GM21717 (cell line): Measurements from ENCODE around the gene CLASRP.

Experiments used
- ATAC-seq: cut with Tn5 transposase; IDR thresholded peaks from one replicate; pipeline ENCODE4 v1.9.1; 2021; ENCODE audit warnings: mild to moderate bottlenecking, moderate library complexity; ENCODE audit not compliant: unreplicated experiment

CLASRP gene

GRCh38 chr19:45079911-45080370 lies 41.1 kb downstream of the CLASRP start:
- no peak for ATAC-seq

DNA sequence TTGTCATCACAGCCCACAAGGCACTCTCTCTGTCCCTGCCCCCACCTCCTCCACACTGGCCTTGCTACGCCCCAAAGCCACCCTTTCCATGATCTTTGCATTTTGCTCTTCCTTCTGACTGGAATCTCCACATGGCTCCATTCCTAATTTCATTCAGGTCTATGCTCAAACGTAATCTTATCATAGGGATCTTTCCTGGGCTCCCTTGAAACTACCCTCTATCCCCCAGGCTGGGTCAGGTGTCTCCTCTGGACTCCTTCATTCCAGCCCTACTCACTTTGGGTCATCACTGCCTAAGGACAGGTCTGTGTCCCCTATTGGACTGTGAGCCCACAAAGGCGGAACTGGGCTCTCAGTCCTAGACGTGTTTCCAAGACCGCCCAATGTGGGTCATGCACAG lies 43.3 kb downstream of the CLASRP start:
- ATAC-seq: no peak

DNA sequence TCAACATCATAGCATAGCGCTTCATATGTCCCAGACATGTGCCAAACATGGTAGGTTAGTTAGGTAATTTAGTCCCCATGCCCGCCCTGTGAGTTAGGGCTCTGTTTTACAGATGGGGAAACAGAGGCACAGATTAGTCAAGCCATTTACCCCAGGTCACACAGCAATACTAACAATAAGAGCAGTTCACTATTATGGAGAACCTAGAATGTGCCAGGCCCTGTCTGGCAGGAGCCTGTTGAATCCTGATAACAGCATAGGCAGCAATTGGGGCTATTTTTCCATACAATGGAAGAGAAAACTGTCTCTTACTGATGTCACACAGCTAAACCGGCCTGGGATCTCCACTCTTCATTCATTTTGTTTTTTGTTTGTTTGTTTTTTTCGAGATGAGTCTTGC lies 47.6 kb downstream of the CLASRP start:
- ATAC-seq: no peak

DNA sequence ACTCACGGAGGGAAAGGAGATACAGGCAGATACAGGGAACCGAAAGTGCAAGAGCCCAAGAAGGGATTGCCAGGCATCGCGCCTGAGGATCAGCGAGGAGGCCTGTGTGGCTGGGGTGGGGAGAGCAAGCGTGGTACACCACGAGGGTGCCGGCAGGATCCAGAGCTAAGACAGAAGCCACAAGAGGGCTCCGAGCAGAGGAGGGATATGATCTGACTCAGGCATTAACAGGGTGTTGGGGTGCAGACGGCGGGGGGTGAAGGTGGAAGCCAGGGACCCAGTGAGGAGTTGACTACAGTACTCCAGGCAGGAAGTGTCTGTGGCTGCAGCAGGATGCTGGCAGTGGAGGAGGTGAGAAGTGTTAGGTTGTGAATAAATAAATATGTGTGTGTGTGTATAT lies 48.7 kb downstream of the CLASRP start:
- no peak for ATAC-seq

- ATAC-seq: no peak
Observed at GRCh38 chr19:45090034-45090433, 51.2 kb downstream of the CLASRP start.

GRCh38 chr19:45090606-45091005 lies 51.8 kb downstream of the CLASRP start:
- no peak for ATAC-seq

- peak; percentile 52 for ATAC-seq
Observed at GRCh38 chr19:45091031-45091923, 52.4 kb downstream of the CLASRP start.

DNA sequence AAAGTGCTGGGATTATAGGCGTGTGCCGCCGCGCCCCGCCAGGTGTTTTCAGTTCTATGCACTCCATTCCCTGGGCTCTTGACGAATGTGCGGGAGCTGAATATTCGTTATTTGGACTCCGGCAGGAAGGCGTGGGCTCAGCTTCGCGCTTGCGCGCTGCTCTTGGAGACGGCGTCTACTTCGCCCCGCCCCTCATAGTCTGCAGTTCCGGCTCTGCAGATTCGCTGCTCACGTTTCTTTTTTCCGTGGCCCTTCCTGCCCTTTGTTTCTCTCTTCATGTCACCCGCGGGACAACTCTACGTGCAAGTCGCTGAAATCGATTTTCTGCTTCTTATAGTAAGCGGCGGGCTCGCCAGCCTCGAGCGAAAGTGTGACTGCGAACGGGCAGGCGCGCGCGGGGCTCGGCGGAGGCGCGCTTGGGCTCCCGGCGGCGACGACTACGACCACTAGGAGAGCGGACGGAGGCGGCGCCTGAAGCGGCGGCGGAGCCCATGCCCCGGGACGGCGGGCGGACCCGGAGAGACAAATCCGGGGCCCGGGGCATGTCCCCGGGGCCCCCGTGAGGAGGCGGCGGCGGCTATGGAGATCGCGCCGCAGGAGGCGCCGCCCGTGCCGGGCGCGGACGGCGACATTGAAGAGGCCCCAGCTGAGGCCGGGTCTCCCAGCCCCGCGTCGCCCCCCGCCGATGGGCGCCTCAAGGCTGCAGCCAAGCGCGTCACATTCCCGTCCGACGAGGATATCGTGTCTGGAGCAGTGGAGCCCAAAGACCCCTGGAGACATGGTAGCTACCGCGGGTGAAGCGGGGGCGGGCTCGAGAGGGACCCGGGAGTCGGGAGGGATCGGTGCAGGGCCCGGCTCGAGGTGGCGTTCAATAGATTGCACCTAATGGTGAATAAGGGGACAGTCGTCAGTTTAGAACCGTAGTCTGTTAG lies 54.2 kb downstream of the CLASRP start, which contains the start of gene PPP1R37:
Gene PPP1R37, plus strand, starts transcription at position 433 of the 932 bp plus-strand sequence. Its CDS starts 147 bp downstream, at position 580.
- ATAC-seq: peak; percentile 45

DNA sequence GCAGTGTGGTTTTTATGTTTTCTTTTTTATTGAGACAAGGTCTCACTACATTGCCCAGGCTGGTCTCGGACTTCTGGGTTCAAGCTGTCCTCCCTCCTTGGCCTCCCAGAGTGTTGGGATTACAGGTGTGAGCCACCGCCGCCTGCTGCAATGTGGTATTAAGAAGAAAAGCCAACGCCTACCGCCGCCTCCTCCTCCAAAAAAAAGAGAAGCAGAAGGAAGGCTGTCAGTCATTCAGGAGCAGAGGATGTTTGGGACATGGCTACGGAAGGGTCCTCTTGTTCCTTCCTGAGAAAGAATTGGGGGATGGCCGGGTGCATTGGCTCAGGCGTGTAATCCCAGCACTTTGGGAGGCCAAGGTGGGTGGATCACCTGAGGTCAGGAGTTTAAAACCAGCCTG lies 55.3 kb downstream of the CLASRP start:
- ATAC-seq: no peak

DNA sequence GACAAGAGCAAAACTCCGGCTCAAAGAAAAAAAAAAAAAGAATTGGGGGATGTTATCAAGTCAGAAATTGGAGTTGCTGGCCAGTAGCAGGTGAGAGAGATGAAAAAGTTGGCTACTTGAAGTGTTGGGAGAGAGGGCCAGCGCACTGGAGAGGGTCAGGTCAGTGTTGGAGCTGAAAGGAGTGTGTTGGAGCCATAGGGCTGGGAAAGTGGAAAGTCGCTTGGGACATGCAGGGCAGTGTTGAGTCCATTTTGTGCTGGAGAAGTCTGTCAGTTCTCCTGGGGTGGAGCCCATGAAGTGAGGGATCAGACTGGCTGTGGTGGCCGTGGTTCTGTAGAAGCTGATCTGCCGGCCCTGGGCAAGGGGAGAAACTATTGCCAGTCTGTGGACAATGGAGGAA lies 55.9 kb downstream of the CLASRP start:
- ATAC-seq: no peak

GRCh38 chr19:45095496-45096413 lies 56.9 kb downstream of the CLASRP start:
- no peak for ATAC-seq

- ATAC-seq: no peak
Observed at GRCh38 chr19:45096700-45097099, 57.9 kb downstream of the CLASRP start.

- no peak for ATAC-seq
Observed at GRCh38 chr19:45097450-45097775, 58.6 kb downstream of the CLASRP start.

GRCh38 chr19:45097776-45098520 lies 59.1 kb downstream of the CLASRP start:
- ATAC-seq: no peak

DNA sequence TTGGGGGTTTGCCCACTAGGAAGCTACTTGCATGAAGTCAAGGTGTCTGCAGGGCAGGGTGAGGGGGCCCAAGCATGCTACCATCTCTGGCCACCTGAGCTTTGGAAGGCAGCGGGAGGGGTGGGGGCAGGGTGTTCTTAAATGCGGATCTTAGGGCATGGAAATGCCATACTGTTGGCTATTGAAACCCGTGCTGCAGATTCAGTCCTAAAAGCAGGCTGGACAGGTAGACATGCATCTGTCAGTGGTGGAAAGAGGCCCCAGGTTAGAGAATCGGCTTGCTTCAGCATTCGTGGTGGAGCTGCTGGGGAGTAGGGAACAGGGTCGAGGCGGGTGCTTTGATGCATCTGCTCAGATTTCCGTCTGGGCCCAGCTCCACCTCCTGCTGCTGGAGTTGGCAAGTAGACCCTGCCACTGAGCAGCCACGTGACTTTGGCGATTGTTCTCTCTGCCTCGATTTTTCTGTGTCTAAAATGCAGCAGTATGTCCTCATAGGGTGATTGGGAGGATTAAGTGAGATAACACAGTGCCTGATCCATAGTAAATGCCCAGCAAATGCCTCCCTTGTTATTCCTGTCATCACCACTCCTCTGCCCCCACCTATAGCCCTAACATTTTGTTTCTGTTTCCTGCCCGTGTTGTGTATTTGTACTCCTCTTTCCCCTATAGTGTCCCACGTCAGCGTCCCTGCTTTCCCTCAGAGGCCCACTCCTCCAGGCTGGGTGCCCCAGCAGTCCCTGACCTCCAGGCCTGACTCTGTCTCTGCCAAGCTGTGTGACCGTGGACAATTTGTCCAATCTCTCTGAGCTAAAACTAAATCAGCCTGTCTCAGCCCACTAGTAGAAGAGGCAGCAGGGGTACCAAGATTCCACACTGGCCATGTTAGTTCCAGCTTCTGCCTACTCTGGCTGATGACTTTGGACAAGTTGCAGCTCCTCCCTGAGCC lies 59.9 kb downstream of the CLASRP start:
- no peak for ATAC-seq

DNA sequence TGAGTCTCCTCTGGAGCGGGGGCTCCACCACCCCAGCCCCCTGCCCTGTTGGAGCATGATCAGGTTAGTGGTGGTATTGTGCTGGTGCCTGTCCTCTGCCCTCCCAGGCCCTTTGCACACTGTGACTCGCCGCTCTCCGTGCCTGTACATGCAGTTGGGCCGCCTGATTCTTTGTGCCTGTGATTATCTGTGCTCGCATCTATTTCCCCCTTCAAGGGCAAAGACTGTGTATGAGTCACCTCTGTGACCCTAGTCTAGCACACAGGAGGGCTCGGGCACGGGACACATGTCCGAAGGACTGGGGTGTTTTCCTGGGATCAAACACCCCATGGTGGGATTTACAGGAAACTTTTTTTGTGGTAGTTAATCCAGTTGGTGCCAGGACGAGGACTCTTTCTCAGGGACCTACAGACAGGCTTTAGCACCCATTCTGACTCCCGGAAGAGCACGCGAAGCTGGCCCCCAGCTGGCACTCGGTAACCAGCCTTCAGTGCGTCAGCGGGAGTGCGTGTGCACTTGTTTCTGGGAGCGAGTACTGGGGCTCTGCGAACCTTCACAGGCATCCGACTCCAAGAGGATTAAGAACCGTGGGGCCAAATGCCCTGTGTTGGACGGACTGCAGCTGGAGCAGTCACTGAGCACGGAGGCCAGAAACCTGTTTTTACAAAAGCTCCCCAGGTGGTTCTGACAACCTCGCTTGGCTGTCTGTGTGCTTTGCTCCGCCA lies 60.8 kb downstream of the CLASRP start:
- no peak for ATAC-seq

DNA sequence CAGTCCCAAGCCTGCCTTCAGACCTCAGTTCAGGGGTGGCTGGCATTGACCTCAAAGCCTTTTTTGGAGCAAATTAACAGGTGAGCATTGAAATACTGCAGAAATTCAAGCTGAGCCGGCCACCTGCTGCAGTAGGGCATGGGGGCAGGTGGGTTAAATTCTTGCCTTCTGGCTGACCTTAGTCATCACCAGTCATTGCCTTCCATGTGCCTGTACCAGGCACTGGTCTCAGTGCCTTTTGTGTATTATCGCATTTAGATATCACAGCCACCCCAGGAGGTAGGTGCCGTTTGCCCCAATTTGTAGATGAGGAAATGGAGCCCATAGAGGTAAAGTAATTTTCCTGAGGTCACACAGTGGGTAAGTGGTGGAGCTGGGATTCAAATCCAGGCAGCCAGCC lies 61.4 kb downstream of the CLASRP start:
- no peak for ATAC-seq

DNA sequence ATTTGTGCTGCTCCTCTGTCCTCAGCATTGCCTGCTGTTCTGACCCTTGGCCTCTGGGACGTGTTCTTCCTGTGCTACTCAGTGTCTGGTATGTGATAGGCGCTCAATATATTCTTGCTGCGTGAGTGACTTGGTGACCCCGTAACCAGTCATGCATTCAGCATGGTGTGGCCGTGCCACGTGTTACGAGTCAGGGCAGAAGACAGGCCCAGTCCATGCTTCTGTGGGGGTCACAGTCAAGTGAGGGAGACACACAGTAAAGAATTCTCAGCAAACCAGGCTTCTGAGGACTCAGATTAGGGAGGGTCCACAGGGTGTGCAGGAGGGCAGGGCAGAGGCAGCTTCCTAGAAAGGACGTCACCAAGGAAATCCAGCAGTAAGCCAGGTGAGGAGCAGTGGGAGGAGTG lies 62.0 kb downstream of the CLASRP start:
- ATAC-seq: no peak
